Fibroblast of lung (primary cell): ENCODE measurements around the gene NDUFS2. TPM values are rescaled to one million over a fixed set of nuclear protein-coding genes. Genes with fewer than 3 reads are reported as not detected.

Source experiments
- DNase-seq, 2 donors: peaks; one replicate each; pipeline versions ENCODE4 v3.0.0 to v3.0.0-alpha.2; 2010; ENCODE audit warnings: low read depth in 2 of 2
- H2AFZ ChIP-seq: 2 replicates; pipeline ENCODE4 v1.5.1; 2012; ENCODE audit warnings: low read length, control low read depth, inconsistent platforms
- H3K27ac ChIP-seq: 2 replicates; pipeline ENCODE4 v1.5.1; 2011; ENCODE audit warnings: low read length, control low read depth; ENCODE audit not compliant: insufficient read depth
- H3K27me3 ChIP-seq: 2 replicates; pipeline ENCODE4 v1.5.1; 2011; ENCODE audit warnings: mild to moderate bottlenecking, low read length; ENCODE audit not compliant: control insufficient read depth, insufficient read depth
- H3K36me3 ChIP-seq: 2 replicates; pipeline ENCODE4 v1.5.1; 2011; ENCODE audit warnings: low read length; ENCODE audit not compliant: control insufficient read depth, insufficient read depth
- H3K4me1 ChIP-seq: 2 replicates; pipeline ENCODE4 v1.5.1; 2011; ENCODE audit warnings: low read length; ENCODE audit not compliant: control insufficient read depth, insufficient read depth; ENCODE audit errors: extremely low read depth
- H3K4me2 ChIP-seq: 2 replicates; pipeline ENCODE4 v1.5.1; 2011; ENCODE audit warnings: low read length, control low read depth; ENCODE audit not compliant: insufficient read depth; ENCODE audit errors: extremely low read depth
- H3K4me3 ChIP-seq, 4 experiments: fragments of 200-600 bp in 1 of 4; sonication (generic) in 1 of 4; replicated peaks in 1 of 4; 2 replicates each; pipeline ENCODE4 v1.5.1; 2011 to 2016; ENCODE audit warnings: low read length in 4 of 4, low read depth in 3 of 4, mild to moderate bottlenecking in 3 of 4, control low read depth in 2 of 4, inconsistent platforms in 1 of 4, mixed read lengths in 1 of 4; ENCODE audit not compliant: insufficient read depth in 1 of 4; ENCODE audit errors: control extremely low read depth in 1 of 4
- H3K79me2 ChIP-seq: 2 replicates; pipeline ENCODE4 v1.5.1; 2012; ENCODE audit warnings: mild to moderate bottlenecking, low read length, inconsistent platforms; ENCODE audit not compliant: control insufficient read depth, insufficient read depth
- H3K9ac ChIP-seq: 2 replicates; pipeline ENCODE4 v1.5.1; 2011; ENCODE audit warnings: mild to moderate bottlenecking, low read length, control low read depth; ENCODE audit not compliant: insufficient read depth
- H3K9me3 ChIP-seq: 2 replicates; pipeline ENCODE4 v1.5.1; 2012; ENCODE audit warnings: low read depth, low read length; ENCODE audit not compliant: control insufficient read depth, insufficient read depth
- H4K20me1 ChIP-seq: 2 replicates; pipeline ENCODE4 v1.5.1; 2011; ENCODE audit warnings: low read length; ENCODE audit not compliant: control insufficient read depth, insufficient read depth; ENCODE audit errors: extremely low read depth
- EZH2 ChIP-seq: IDR thresholded peaks from 2 replicates; pipeline ENCODE4 v1.5.1; 2012; ENCODE audit warnings: low read length, control low read depth, mild to moderate bottlenecking; ENCODE audit errors: missing control alignments
- polyA plus RNA-seq, 2 donors: library from polyadenylated mRNA; depleted of rRNA in 1 of 2; stranded (reverse) in 1 of 2; unstranded in 1 of 2; fragments of >200 nt; gene quantifications; 2 replicates each; pipeline ENCODE4 v1.2.1, GENCODE V29; 2011 to 2012; ENCODE audit warnings: missing spikeins in 1 of 2
- total RNA-seq: library from RNA; depleted of rRNA; stranded (reverse); fragments of >200 nt; gene quantifications from 2 replicates; pipeline ENCODE4 v1.2.1, GENCODE V29; 2014
- TF ChIP-seq, protein P1 (sequence below), 2 donors: IDR thresholded peaks in 1 of 2; conservative IDR thresholded peaks in 1 of 2; 1 replicate in 1 of 2; 2 replicates in 1 of 2; pipeline ENCODE4 v1.5.1; 2011 to 2012; ENCODE audit warnings: low read length in 2 of 2, control low read depth in 1 of 2, inconsistent platforms in 1 of 2, low read depth in 1 of 2, mild to moderate bottlenecking in 1 of 2

The NDUFS2 gene
- total and polyA plus RNA-seq, 2 donors (not counting 1 experiment from before 2014, with no cell fraction given) = 135 to 194 TPM

DNA sequence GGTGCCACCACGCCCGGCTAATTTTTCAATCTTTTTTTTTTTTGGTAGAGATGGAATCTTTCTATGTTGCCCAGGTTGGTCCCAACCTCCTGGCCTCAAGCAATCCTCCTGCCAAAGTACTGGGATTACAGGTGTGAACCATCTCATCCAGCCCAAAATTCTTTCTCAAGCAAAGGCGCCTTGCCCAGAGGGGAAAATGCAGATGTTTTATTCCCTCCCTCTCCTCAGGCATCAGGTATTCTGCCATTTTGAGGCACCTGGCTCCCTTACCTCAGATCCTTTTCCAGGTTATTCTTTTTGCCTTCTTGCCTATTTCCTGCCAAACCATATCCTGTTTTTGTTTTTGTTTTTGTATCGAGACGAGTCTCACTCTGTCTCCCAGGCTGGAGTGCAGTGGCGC, 13.8 kb upstream of the NDUFS2 start:
- no peaks in the 10 kb centered on the region for H3K79me2 ChIP-seq
- DNase-seq = no peak
- TF ChIP-seq, protein P1, sequence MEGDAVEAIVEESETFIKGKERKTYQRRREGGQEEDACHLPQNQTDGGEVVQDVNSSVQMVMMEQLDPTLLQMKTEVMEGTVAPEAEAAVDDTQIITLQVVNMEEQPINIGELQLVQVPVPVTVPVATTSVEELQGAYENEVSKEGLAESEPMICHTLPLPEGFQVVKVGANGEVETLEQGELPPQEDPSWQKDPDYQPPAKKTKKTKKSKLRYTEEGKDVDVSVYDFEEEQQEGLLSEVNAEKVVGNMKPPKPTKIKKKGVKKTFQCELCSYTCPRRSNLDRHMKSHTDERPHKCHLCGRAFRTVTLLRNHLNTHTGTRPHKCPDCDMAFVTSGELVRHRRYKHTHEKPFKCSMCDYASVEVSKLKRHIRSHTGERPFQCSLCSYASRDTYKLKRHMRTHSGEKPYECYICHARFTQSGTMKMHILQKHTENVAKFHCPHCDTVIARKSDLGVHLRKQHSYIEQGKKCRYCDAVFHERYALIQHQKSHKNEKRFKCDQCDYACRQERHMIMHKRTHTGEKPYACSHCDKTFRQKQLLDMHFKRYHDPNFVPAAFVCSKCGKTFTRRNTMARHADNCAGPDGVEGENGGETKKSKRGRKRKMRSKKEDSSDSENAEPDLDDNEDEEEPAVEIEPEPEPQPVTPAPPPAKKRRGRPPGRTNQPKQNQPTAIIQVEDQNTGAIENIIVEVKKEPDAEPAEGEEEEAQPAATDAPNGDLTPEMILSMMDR (conservative IDR thresholded peaks at IDR 0.05 in 1 of 2, IDR thresholded peaks at IDR 0.05 in 1 of 2; ENCODE audit: low read depth in 1 of 2, low read length in 2 of 2) = no peak
- no peak for TF ChIP-seq EZH2

DNA sequence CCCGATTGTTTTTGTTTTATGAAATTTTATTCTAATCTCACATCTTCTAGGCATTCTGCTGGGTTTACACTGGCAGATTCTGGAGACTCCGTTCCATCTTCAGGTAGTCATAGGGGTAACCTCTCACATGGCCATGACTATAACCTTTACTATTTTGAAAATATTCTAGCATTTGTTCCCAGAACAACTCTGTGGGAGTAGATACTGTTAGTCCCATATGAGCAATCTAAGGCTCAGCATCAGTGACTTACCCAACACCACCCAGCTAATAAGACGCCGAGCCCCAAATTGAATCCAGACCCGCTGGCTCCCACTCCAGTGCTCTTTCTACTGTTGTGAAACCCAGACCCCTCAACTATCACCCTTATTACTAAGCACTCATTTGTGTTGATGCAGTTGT, 13.1 kb upstream of the NDUFS2 start:
- H3K4me3 ChIP-seq = no peak overlapping the region
- DNase-seq = no peak
- peaks cover 2% of the 10 kb centered on the region for H3K4me1 ChIP-seq
- H3K27me3 ChIP-seq = no peaks in the 10 kb centered on the region
- TF ChIP-seq EZH2 = no peak
- TF ChIP-seq, protein P1 (conservative IDR thresholded peaks at IDR 0.05 in 1 of 2, IDR thresholded peaks at IDR 0.05 in 1 of 2; ENCODE audit: low read depth in 1 of 2, low read length in 2 of 2) = no peak
- H3K9me3 ChIP-seq = no peaks in the 10 kb centered on the region
- no peak overlapping the region for H3K27ac ChIP-seq
- H3K4me2 ChIP-seq = no peak overlapping the region
- H3K9ac ChIP-seq = no peak overlapping the region
- peaks cover 14% of the 10 kb centered on the region for H3K36me3 ChIP-seq
- H2AFZ ChIP-seq = no peak overlapping the region
- H4K20me1 ChIP-seq = no peaks in the 10 kb centered on the region
- no peaks in the 10 kb centered on the region for H3K79me2 ChIP-seq

More for the DNA sequence above, 13.8 kb upstream of the NDUFS2 start:
- Histone ChIP-seq H3K4me2 (no peak overlapping the region), H3K9me3 (no peaks in the 10 kb centered on the region), H3K27me3 (no peaks in the 10 kb centered on the region), H3K27ac (no peak overlapping the region), H3K4me1 (peaks cover 2% of the 10 kb centered on the region), H4K20me1 (no peaks in the 10 kb centered on the region), H3K36me3 (peaks cover 9% of the 10 kb centered on the region), H3K4me3 (no peak overlapping the region), H2AFZ (no peak overlapping the region), H3K9ac (no peak overlapping the region)

DNA sequence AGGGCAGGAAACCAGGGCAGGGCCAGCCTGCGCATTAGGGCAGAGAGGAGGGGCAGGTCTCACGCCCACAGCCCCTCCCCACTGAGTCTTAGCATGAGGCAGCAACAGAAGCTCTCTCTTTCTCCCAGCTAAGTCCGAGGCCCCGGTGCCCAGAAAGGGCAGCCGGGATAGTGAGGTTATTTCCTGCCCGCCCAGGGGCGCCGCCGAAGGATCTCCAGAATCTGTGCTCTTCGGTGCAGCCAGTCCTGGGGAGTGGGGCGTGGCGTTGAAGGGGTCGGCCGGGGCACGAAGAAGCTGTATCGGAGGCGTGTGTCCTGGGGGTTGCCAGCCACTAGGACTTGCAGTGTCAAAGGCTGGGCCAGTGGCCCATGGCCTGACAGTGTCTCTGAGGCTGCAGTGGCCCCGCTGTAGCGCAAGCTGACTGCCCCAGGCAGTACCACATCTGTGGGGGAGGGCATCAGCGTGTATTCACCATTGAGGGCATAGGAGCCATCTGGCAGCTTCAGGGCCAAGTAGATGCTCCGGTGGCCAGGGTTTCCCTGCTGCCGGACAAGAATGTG, 11.1 kb upstream of the NDUFS2 start:
- H2AFZ ChIP-seq = no peak overlapping the region
- no peaks in the 10 kb centered on the region for H3K4me1 ChIP-seq
- no peaks in the 10 kb centered on the region for H3K27me3 ChIP-seq
- H3K9ac ChIP-seq = no peak overlapping the region
- H3K79me2 ChIP-seq = peaks cover under 1% of the 10 kb centered on the region
- H3K27ac ChIP-seq = no peak overlapping the region
- H3K4me2 ChIP-seq = no peak overlapping the region
- DNase-seq = no peak
- peaks cover 14% of the 10 kb centered on the region for H3K36me3 ChIP-seq
- TF ChIP-seq, protein P1 (conservative IDR thresholded peaks at IDR 0.05 in 1 of 2, IDR thresholded peaks at IDR 0.05 in 1 of 2; ENCODE audit: low read depth in 1 of 2, low read length in 2 of 2) = no peak
- no peaks in the 10 kb centered on the region for H4K20me1 ChIP-seq
- no peaks in the 10 kb centered on the region for H3K9me3 ChIP-seq
- H3K4me3 ChIP-seq = no peak overlapping the region
